Measurements from ENCODE around the gene CAPN5. TPM values are rescaled to one million over a fixed set of nuclear protein-coding genes. Genes with fewer than 3 reads are reported as not detected.

CAPN5 gene
- total and polyA plus RNA-seq, 11 donors = 1.1 to 4.5 (median 2.1) TPM

DNA sequence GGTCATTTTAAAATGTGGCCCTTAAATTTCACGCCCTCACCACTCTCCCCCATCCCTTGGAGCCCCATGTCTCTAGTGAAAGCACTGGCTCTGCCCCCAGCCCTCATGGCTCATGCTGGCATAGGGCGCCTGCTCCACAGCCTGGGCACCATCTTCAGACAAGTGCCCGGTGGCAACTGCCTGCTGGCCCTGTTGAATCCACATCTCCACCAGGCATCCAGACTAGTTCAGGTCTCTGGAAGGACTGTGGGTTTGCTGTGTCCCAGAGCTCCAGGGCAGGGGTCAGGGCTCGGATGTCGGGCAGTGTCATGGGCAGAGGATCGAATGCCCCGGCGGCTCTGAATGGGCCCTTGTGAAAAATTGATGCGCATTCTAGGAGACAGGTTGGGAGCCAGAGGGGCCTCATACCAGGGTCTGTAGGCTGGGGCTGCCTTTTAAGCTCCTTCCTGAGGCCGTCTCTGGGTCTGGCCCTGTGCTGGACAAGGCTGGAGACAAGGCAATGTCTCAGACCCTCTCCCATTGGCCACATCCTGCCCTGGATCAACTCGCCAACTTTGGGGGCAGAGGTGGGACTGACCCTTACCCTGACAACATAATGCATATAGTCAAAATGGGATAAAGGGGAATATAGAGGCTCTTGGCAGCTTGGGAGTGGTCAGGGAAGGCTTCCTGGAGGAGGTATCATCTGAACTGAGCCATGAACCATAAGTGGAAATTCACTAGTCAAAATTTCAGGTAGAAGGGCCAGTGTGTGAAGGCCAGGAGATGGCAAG is 62.5 kb downstream of the CAPN5 start:
- peaks cover 0 to 41% (median 26%) of the 10 kb centered on the region in 12 donors for H3K4me1 ChIP-seq
- H3K4me3 ChIP-seq = no peak overlapping the region
- H3K36me3 ChIP-seq = no peaks in the 10 kb centered on the region
- 87 to 97% (median 91%) methylated on average over 10 to 11 of the region's 11 CpGs for WGBS, 4 donors
- H3K27me3 ChIP-seq = peaks cover 0 to 9% (median 0%) of the 10 kb centered on the region in 9 donors
- TF ChIP-seq POLR2A (IDR thresholded peaks at IDR 0.05) = no peak
- TF ChIP-seq, protein P1, sequence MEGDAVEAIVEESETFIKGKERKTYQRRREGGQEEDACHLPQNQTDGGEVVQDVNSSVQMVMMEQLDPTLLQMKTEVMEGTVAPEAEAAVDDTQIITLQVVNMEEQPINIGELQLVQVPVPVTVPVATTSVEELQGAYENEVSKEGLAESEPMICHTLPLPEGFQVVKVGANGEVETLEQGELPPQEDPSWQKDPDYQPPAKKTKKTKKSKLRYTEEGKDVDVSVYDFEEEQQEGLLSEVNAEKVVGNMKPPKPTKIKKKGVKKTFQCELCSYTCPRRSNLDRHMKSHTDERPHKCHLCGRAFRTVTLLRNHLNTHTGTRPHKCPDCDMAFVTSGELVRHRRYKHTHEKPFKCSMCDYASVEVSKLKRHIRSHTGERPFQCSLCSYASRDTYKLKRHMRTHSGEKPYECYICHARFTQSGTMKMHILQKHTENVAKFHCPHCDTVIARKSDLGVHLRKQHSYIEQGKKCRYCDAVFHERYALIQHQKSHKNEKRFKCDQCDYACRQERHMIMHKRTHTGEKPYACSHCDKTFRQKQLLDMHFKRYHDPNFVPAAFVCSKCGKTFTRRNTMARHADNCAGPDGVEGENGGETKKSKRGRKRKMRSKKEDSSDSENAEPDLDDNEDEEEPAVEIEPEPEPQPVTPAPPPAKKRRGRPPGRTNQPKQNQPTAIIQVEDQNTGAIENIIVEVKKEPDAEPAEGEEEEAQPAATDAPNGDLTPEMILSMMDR (IDR thresholded peaks at IDR 0.05) = no peak
- ATAC-seq (no peak), DNase-seq (peak in 1 of 5 donors; percentile 39)
- H3K27ac ChIP-seq = no peak overlapping the region
- intact Hi-C loops (cut with DNase I) = loop anchor here in 8 of 10 donors (2.0 to 10.0 kb wide), 4 partner anchors 52 to 418 kb away; no protein-coding TSS in a partner anchor
- no peaks in the 10 kb centered on the region for H3K9me3 ChIP-seq

DNA sequence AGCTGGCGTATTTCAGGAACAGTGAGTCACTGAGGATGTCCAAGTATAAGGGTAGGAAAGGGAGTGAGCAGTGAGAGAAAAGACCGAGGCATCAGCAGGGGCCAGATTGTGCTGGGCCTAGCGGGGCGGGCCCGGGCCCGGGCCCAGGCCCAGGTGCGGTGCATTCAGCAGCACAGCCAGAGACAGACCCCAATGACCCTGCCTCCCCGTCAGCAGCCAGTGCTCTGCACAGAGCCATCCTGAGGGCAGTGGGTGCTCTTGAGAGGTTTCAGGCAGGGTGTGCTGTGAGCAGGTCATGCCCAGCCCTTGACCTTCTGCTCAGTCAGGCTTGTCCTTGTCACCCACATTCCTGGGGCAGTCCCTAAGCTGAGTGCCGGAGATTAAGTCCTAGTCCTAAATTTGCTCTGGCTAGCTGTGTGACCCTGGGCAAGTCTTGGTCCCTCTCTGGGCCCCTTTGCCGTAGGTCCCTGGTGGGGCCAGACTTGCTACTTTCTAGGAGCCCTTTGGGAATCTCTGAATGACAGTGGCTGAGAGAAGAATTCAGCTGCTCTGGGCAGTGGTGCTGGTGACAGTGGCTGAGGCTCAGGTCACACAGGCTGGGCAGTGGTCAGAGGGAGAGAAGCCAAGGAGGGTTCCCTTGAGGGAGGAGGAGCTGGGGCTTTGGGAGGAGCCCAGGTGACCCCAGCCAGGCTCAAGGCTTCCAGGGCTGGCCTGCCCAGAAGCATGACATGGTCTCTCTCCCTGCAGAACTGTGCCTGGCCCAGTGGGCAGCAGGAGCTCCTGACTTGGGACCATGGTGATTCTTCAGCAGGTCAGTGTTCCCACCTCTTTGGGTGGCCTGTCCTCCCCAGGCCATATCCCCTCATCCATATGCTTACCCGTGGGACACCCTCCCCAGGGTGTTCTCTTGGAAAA is 63.3 kb downstream of the CAPN5 start:
- Histone ChIP-seq H3K9me3 (no peaks in the 10 kb centered on the region), H3K36me3 (no peaks in the 10 kb centered on the region), H3K27me3 (peaks cover 0 to 9% (median 0%) of the 10 kb centered on the region in 9 donors), H3K27ac (peak overlapping the region in 4 of 12 donors; percentile 20 to 57 (median 34)), H3K4me3 (no peak overlapping the region), H3K4me1 (peaks cover 0 to 41% (median 26%) of the 10 kb centered on the region in 12 donors)
- WGBS, 4 donors = 83 to 93% (median 88%) methylated on average over 10 to 11 of the region's 11 CpGs
- DNase-seq (peak in 1 of 5 donors; percentile 48), ATAC-seq (no peak)
- TF ChIP-seq, protein P1 (IDR thresholded peaks at IDR 0.05) = no peak
- TF ChIP-seq POLR2A (IDR thresholded peaks at IDR 0.05) = no peak
- intact Hi-C loops (cut with DNase I) = loop anchor here in 8 of 10 donors (2.0 to 10.0 kb wide), 4 partner anchors 51 to 417 kb away; no protein-coding TSS in a partner anchor

DNA sequence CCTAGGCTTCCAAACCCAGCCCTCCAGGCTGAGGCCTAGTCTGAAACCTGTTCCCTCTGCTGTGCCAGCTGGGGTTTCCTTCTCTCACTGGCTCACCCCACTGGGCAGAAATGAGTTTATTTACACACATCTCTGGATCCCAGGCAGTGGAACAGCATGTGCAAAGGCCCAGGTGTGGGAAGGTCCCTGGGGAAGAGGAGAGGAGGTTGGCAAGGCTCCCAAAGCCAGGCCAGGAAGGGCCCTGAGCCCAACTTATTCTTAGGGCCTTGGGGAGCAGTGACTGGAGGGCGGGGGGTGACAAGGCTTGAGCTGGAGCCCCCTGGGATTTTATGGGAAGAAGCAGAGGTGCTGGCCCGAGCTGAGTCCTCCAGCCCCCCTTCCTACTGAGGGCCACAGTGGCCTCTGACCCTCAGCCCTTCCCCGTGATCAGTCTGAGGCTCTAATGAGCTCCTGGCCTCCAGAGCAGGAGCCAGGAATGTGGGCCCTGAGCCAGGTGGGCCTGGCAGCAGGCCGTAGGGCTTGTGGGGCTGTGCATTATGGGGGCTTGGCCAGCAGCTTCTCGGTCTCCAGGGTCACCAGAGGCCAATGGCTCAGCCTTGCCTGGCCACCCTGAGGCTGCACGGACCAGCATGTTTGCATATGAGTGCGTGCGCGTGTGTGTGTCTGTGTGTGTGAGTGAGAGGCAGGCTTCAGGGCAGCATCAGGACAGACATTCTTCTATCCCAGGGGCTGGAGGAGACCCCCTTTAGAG is 64.2 kb downstream of the CAPN5 start:
- peak overlapping the region in 7 of 12 donors; percentile 5 to 57 (median 20) for H3K27ac ChIP-seq
- no peaks in the 10 kb centered on the region for H3K9me3 ChIP-seq
- WGBS, 4 donors = 22 to 44% (median 40%) methylated on average over 6 to 9 of the region's 9 CpGs
- peaks cover 0 to 41% (median 26%) of the 10 kb centered on the region in 12 donors for H3K4me1 ChIP-seq
- DNase-seq = peak; percentile 64 to 86 (median 78)
- TF ChIP-seq POLR2A (IDR thresholded peaks at IDR 0.05) = no peak
- TF ChIP-seq, protein P1 (IDR thresholded peaks at IDR 0.05) = no peak
- H3K27me3 ChIP-seq = peaks cover 0 to 8% (median 0%) of the 10 kb centered on the region in 9 donors
- H3K36me3 ChIP-seq = no peaks in the 10 kb centered on the region
- intact Hi-C loops (cut with DNase I) = no loop called here
- peak; percentile 41 to 76 (median 58) for ATAC-seq
- no peak overlapping the region for H3K4me3 ChIP-seq
